Measurements from ENCODE around the gene CCR1.

DNA sequence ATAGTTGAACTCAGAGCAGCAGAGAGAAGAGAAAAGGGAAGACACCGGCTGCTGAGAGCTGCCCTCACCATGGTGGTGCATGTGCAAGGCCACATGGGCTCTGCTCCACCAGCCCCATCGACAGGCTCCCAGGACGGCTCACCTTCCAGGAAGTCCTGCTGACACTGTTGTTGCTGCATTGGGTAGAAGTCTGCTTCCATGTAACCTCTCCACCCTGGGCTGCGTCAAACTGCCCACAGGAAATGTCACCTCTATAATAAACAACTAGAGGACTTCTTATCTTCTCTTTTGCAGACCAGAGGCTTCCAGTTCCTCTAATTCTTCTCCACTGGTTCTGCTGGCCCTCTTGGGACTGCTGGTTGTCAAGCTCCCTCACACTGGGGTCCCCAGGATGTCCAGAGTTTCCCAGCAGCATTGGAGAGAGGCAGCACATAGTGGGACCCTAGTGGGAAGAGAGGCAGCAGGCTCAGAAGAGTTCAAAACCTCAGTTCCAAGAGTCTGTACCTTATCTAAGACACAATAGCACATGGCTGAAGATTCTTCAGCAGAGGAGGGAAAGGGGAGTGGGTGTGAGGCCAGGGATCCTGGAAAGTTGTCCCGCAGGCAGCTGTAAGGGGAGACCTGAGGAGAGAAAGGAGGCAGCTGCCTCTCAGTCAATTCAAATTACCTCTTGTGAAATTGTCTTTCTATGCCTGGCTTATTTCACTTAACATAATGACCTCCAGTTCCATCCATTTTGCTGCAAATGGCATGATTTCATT is 28.4 kb upstream of the CCR1 start:
- TF ChIP-seq, protein P1, sequence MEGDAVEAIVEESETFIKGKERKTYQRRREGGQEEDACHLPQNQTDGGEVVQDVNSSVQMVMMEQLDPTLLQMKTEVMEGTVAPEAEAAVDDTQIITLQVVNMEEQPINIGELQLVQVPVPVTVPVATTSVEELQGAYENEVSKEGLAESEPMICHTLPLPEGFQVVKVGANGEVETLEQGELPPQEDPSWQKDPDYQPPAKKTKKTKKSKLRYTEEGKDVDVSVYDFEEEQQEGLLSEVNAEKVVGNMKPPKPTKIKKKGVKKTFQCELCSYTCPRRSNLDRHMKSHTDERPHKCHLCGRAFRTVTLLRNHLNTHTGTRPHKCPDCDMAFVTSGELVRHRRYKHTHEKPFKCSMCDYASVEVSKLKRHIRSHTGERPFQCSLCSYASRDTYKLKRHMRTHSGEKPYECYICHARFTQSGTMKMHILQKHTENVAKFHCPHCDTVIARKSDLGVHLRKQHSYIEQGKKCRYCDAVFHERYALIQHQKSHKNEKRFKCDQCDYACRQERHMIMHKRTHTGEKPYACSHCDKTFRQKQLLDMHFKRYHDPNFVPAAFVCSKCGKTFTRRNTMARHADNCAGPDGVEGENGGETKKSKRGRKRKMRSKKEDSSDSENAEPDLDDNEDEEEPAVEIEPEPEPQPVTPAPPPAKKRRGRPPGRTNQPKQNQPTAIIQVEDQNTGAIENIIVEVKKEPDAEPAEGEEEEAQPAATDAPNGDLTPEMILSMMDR (IDR thresholded peaks at IDR 0.05; ENCODE audit: low read depth, low read length, missing input control), result no peak
- no peak for TF ChIP-seq RAD21 (IDR thresholded peaks at IDR 0.05)
